ENCODE data around the gene NOL6. TPM values are rescaled to one million over a fixed set of nuclear protein-coding genes. Genes with fewer than 3 reads are reported as not detected.
"Not testable (repeated sequence)": the region's sequence is repeated elsewhere in the genome, so short reads cannot be mapped to it uniquely, and the experiment has no call there.

Gene NOL6
- total RNA-seq, 2 experiments from 2014 or later: 38.2 to 38.6 TPM

DNA sequence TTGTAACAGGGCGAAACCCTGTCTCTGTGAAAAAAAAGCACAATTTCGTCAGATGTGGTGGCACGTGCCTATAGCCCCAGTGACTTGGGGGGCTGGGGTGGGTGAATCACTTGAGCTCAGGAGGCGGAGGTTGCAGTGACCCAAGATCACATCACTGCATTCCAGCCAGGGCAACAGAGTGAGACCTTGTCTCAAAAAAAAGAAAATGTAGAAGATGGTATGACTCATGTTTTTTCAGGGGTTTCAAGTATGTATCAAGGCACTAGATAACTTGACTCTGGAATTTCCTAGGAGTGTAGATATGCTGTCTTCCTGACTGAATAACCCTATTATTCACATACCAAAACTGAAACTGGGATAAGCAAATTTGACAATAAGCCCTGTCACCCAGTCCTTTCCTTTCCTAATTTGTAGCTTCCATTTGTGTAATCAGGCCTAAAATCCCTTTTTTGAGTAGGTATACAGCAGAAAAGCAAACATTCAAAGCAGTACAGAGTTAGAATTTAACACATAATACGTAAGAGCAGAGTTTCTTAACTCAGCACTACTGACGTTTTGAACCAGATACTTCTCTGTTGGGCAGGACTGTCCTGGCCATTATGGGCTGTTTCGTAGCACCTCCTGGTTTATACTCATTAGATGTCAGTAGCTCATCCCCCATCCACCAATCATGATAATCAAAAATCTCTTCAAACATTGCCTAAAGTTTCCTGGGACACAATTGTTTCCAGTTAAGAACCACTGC, 33.1 kb upstream of the NOL6 start:
- no peaks in the 10 kb centered on the region for H3K36me3 Mint-ChIP-seq (ENCODE audit: low read depth)
- peaks cover 19% of the 10 kb centered on the region for H3K4me1 Mint-ChIP-seq (ENCODE audit: low read depth)
- H3K27ac Mint-ChIP-seq: no peak overlapping the region
- DNase-seq: peak; percentile 10
- H3K27me3 Mint-ChIP-seq (ENCODE audit: low read depth): no peaks in the 10 kb centered on the region
- H3K9me3 Mint-ChIP-seq: no peaks in the 10 kb centered on the region
- intact Hi-C loops (cut with micrococcal nuclease): no loop called here
- CTCF ChIA-PET: interaction anchor here (0.8 to 1.2 kb wide), 2 partner anchors 10 to 60 kb away, joined by 3 read pairs; partner anchors contain the start of gene AQP3
- H3K4me3 Mint-ChIP-seq: no peak overlapping the region

DNA sequence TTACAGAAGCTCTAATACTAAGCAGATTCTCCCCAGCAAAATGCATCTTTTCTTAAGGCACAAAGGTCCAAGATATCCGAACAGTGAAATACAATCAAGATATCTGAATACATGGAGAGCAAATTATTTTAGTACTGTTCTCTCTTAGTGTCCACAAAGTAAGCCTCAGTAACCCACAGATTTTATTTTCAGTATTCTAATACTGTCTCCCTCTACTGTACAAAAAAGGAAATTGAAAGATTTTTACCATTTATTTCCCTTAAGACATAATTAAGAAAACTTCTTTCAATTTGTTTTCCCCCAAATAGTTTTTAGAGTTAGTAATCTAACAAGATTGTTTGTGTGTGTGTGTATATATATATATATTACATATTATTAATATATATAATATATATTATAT, 24.7 kb upstream of the NOL6 start:
- CTCF ChIA-PET: no interaction called here
- H3K4me1 Mint-ChIP-seq (ENCODE audit: low read depth): no peaks in the 10 kb centered on the region
- H3K27ac Mint-ChIP-seq: no peak overlapping the region
- no peaks in the 10 kb centered on the region for H3K9me3 Mint-ChIP-seq
- H3K36me3 Mint-ChIP-seq (ENCODE audit: low read depth): no peaks in the 10 kb centered on the region
- no peaks in the 10 kb centered on the region for H3K27me3 Mint-ChIP-seq (ENCODE audit: low read depth)
- no peak for DNase-seq
- H3K4me3 Mint-ChIP-seq: no peak overlapping the region
- intact Hi-C loops (cut with micrococcal nuclease): loop anchor here (1.0 kb wide), 1 partner anchor 123 kb away; no protein-coding TSS in a partner anchor

DNA sequence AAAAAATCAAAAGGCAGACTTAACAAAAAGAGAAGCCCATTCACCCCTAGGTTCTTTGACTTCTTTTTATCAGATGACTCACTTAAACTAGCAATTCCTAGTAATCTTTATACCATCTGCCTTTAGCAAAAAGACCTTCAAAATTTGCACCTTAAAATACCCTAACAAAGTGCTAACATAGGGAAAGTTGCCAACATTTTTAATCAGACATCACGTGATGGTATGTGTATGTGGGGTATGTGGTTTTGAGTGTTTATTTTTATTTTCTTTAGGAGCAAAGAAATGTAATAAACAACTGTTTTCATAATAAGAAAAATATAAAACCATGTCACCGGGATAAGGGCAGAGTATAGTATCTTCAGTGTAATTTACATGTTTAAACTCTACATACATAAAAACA, 20.1 kb upstream of the NOL6 start:
- H3K9me3 Mint-ChIP-seq; H3K27me3 Mint-ChIP-seq (ENCODE audit: low read depth); H3K36me3 Mint-ChIP-seq (ENCODE audit: low read depth); H3K4me1 Mint-ChIP-seq (ENCODE audit: low read depth); H3K27ac Mint-ChIP-seq; DNase-seq; H3K4me3 Mint-ChIP-seq; intact Hi-C loops (cut with micrococcal nuclease): not testable (repeated sequence)
- CTCF ChIA-PET: interaction anchor here (1.1 kb wide), 1 partner anchor 27 kb away, joined by 3 read pairs; no protein-coding TSS in a partner anchor

DNA sequence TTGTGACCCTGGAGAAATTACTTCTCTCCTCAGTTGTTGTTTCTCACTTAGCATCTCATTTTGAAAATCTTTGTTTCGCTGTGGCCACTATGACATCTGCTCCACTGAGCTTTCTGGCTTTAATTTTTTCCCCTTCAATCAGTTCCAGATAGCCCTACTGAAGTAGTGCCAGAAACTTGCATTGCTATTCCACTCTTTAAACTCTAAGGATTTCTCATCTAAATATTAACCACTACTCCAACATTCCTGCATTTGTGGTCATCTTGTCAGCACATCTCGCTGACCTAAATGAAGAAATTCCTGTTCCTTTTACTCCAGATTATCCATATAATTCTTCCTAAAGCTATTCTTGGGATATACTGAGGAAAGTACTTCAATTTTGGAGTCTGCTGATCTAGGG, 15.3 kb upstream of the NOL6 start:
- CTCF ChIA-PET: interaction anchor here (1.1 kb wide), 1 partner anchor 37 kb away, joined by 3 read pairs; no protein-coding TSS in a partner anchor

DNA sequence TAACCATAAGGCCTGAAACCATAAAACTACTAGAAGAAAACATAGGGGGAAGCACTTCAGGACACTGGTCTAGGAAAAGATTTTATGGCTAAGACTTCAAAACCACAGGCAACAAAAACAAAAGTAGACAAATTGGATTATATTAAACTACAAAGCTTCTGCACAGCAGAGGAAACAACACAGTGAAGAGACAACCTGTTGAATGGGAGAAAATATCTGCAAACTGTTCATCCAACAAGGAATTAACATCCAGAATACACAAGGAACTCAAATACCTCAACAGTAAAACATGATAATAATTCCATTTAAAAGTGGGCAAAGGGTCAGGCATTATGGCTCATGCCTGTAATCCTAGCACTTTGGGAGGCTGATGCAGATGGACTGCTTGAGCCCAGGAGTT, 11.6 kb upstream of the NOL6 start:
- H3K4me1 Mint-ChIP-seq (ENCODE audit: low read depth); H3K36me3 Mint-ChIP-seq (ENCODE audit: low read depth); H3K4me3 Mint-ChIP-seq; H3K27ac Mint-ChIP-seq; H3K27me3 Mint-ChIP-seq (ENCODE audit: low read depth); DNase-seq; intact Hi-C loops (cut with micrococcal nuclease); H3K9me3 Mint-ChIP-seq; CTCF ChIA-PET: not testable (repeated sequence)

More for the DNA sequence above, 15.3 kb upstream of the NOL6 start:
- H3K4me1 Mint-ChIP-seq (ENCODE audit: low read depth): no peaks in the 10 kb centered on the region
- H3K27me3 Mint-ChIP-seq (ENCODE audit: low read depth): peaks cover 2% of the 10 kb centered on the region
- intact Hi-C loops (cut with micrococcal nuclease): no loop called here
- DNase-seq: no peak
- H3K9me3 Mint-ChIP-seq: no peaks in the 10 kb centered on the region
- H3K27ac Mint-ChIP-seq: no peak overlapping the region
- H3K4me3 Mint-ChIP-seq: no peak overlapping the region
- no peaks in the 10 kb centered on the region for H3K36me3 Mint-ChIP-seq (ENCODE audit: low read depth)

DNA sequence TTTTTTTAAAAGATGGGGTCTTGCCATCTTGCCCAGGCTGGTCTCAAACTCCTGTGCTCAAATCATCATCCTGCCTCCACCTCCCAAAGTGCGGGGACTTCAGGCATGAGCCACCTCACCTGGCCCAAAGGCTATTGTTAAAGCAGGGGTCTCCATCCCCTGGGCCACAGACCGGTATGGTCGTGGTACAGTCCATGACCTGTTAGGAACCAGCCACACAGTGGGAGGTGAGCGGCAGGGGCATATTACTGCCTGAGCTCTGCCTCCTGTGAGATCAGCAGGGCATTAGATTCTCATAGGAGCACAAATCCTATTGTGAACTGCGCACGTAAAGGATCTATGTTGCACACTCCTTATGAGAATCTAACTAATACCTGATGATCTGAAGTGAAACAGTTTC, 7.3 kb upstream of the NOL6 start:
- intact Hi-C loops (cut with micrococcal nuclease): no loop called here
- no peaks in the 10 kb centered on the region for H3K27me3 Mint-ChIP-seq (ENCODE audit: low read depth)
- H3K36me3 Mint-ChIP-seq (ENCODE audit: low read depth): no peaks in the 10 kb centered on the region
- H3K27ac Mint-ChIP-seq: no peak overlapping the region
- H3K4me3 Mint-ChIP-seq: no peak overlapping the region
- DNase-seq: no peak
- H3K9me3 Mint-ChIP-seq: no peaks in the 10 kb centered on the region
- no peaks in the 10 kb centered on the region for H3K4me1 Mint-ChIP-seq (ENCODE audit: low read depth)
- CTCF ChIA-PET: interaction anchor here (0.6 to 0.7 kb wide), 2 partner anchors 15 to 31 kb away, joined by 3 to 5 read pairs; no protein-coding TSS in a partner anchor

DNA sequence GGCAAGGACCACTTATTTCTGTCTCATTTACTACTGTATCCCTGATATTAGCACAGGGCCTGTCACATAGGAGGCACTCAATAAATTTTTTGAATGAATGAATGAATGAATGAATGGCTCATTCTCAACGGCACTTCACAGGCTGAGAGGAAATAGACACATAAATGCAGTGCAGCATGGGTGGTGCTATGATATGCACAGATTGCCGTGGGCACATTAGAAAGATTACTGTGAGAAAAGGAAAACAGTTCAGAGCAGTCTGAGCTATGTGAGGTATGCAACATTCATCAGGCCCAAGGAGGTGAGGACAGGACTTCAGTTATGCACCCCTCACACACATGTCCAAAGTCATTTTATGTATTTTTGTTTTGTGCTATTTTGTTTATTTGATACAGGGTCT, 6.4 kb upstream of the NOL6 start:
- Mint-ChIP-seq H3K4me3 (no peak overlapping the region), H3K27ac (no peak overlapping the region), H3K27me3 (ENCODE audit: low read depth) (no peaks in the 10 kb centered on the region), H3K4me1 (ENCODE audit: low read depth) (no peaks in the 10 kb centered on the region), H3K36me3 (ENCODE audit: low read depth) (no peaks in the 10 kb centered on the region), H3K9me3 (no peaks in the 10 kb centered on the region)
- no peak for DNase-seq
- CTCF ChIA-PET: no interaction called here
- intact Hi-C loops (cut with micrococcal nuclease): no loop called here

DNA sequence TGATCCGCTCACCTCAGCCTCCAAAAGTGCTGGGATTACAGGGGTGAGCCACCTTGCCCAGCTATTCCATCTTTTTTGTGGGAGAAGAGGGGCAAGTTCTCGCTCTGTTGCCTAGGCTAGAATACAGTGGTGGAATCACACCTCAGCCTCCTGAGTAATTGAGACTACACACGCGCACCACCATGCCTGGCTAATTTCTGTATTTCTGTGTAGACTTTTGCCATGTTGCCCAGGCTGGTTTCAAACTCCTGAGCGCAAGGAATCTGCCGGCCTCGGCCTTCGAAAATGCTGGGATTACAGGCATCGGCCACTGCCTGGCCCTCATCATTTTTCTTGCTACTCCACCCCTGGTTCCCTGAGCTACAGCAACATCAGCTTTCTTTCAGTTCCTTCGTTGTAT, 2.8 kb upstream of the NOL6 start:
- Mint-ChIP-seq H3K4me1 (ENCODE audit: low read depth) (peaks cover 19% of the 10 kb centered on the region), H3K9me3 (no peaks in the 10 kb centered on the region)

DNA sequence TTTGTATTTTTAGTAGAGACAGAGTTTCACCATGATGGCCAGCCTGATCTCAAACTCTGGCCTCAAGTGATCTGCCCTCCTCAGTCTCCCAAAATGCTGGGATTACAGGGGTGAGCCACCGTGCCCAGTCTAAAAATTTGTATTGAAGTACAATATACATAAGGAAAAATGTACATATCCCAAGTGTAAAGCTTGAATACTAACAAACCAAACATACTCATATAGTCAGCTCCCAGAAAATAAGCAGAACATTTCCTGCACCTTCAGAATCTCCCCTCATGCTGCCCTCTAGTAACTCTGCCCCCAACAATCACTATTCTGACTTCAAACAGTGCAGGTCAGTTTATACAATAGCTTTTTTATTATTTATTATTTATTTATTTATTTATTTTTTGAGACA, 1.6 kb upstream of the NOL6 start:
- H3K36me3 Mint-ChIP-seq (ENCODE audit: low read depth): peaks cover 14% of the 10 kb centered on the region
- H3K4me1 Mint-ChIP-seq (ENCODE audit: low read depth): peaks cover 24% of the 10 kb centered on the region
- no peak for DNase-seq
- H3K4me3 Mint-ChIP-seq: no peak overlapping the region
- intact Hi-C loops (cut with micrococcal nuclease): loop anchor here (10.0 kb wide), 2 partner anchors 339 to 569 kb away; partner anchors contain the start of genes UBAP2 and UBE2R2
- no peaks in the 10 kb centered on the region for H3K9me3 Mint-ChIP-seq
- no peaks in the 10 kb centered on the region for H3K27me3 Mint-ChIP-seq (ENCODE audit: low read depth)
- CTCF ChIA-PET: interaction anchor here (0.6 to 4.8 kb wide), 6 partner anchors 8 to 101 kb away, joined by 3 to 23 read pairs (median 5); no protein-coding TSS in a partner anchor
- H3K27ac Mint-ChIP-seq: peak overlapping the region; percentile 19

More for the DNA sequence above, 2.8 kb upstream of the NOL6 start:
- Mint-ChIP-seq H3K27ac (no peak overlapping the region), H3K4me3 (no peak overlapping the region), H3K27me3 (ENCODE audit: low read depth) (no peaks in the 10 kb centered on the region), H3K36me3 (ENCODE audit: low read depth) (peaks cover 10% of the 10 kb centered on the region)
- CTCF ChIA-PET: interaction anchor here (0.7 to 2.2 kb wide), 4 partner anchors 10 to 41 kb away, joined by 3 to 8 read pairs (median 6); no protein-coding TSS in a partner anchor
- DNase-seq: no peak
- intact Hi-C loops (cut with micrococcal nuclease): loop anchor here (10.0 kb wide), 2 partner anchors 338 to 568 kb away; partner anchors contain the start of genes UBAP2 and UBE2R2

DNA sequence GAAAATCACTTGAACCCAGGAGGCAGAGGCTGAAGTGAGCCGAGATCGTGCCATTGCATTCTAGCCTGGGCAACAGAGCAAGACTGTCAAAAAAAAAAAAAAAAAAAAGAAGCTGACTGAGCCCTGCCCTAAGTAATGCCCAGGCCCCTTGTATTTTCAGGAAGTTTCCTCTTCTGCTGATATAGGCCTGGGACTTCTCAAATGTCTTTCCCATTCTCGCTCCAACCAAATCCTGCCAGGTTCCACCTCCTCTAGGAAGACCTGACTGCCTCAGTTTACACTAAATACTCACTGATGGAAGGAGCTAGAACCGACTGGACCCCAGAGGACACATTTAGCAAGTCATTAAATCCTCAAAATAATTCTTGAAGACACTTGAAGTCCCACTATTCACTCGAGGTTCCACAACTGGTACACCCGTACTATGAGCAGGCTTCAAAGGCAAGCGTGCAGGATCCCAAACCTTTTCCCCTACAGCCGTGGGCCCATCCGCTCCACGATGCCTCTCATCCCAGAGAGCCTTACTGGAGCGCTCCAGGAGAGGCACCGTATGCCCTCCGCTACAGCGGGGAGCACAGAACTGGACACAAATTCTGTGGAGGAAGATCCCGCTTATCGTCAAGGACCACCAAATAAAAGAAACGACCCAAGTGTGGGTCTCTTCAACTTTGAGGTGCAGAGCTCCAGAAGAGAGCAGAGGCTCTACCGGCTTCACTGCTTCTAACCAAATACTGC, 676 bp downstream of the NOL6 start:
- H3K27me3 Mint-ChIP-seq (ENCODE audit: low read depth): no peaks in the 10 kb centered on the region
- peak overlapping the region; percentile 95 for H3K4me3 Mint-ChIP-seq
- no peak for DNase-seq
- H3K27ac Mint-ChIP-seq: peak overlapping the region; percentile 93
- intact Hi-C loops (cut with micrococcal nuclease): loop anchor here (1.0 to 10.0 kb wide), 8 partner anchors 15 to 654 kb away; partner anchors contain the start of genes BAG1, DCAF12, SMU1 and UBAP2
- peaks cover 31% of the 10 kb centered on the region for H3K4me1 Mint-ChIP-seq (ENCODE audit: low read depth)
- no peaks in the 10 kb centered on the region for H3K9me3 Mint-ChIP-seq
- CTCF ChIA-PET: interaction anchor here (0.7 to 4.8 kb wide), 11 partner anchors 10 to 98 kb away, joined by 3 to 23 read pairs (median 8); partner anchors contain the start of genes AQP3 and AQP7
- peaks cover 25% of the 10 kb centered on the region for H3K36me3 Mint-ChIP-seq (ENCODE audit: low read depth)

DNA sequence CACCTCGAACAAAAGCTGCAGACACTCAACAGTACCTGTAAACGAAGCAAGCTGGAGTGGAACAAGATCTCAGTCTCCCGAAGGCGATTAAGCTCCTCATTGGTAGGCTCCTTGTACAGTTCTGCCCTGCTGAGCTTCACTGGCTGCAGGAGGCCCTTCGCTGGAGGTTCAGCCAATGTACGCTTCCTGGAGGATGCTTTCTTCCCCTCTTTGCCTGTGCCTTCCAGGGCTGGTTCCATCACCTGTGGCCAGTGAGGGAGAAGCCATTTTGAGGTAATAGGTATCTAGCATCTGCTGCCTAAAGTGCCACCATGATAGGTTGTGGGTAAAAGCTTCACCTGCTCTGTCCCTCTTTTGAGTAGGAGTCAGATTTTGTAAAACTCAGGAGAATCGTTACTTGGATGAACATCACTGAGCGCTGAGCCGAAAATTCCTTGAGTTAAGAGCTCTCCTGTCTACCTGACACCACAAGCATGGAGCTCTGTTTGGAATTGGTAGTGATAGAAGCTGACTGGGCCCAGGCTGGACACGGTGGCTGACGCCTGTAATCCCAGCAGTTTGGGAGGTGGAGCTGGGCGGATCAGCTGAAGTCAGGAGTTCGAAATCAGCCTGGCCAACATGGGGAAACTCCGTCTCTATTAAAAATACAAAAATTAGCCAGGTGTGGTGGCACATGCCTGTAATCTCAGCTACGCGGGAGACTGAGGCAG, 1.4 kb downstream of the NOL6 start:
- Mint-ChIP-seq H3K4me1 (ENCODE audit: low read depth) (peaks cover 32% of the 10 kb centered on the region), H3K36me3 (ENCODE audit: low read depth) (peaks cover 30% of the 10 kb centered on the region), H3K4me3 (peak overlapping the region; percentile 95), H3K27me3 (ENCODE audit: low read depth) (no peaks in the 10 kb centered on the region), H3K27ac (peak overlapping the region; percentile 93), H3K9me3 (no peaks in the 10 kb centered on the region)
- CTCF ChIA-PET: interaction anchor here (1.0 to 4.8 kb wide), 8 partner anchors 10 to 111 kb away, joined by 3 to 23 read pairs (median 6); no protein-coding TSS in a partner anchor
- DNase-seq: no peak
- intact Hi-C loops (cut with micrococcal nuclease): loop anchor here (2.0 to 10.0 kb wide), 4 partner anchors 44 to 655 kb away; partner anchors contain the start of genes DCAF12, UBAP2 and UBE2R2
